AG09319 (cell line): Measurements from ENCODE around the gene SLC39A9.

ENCODE experiments used
- DNase-seq: peaks from one replicate; pipeline ENCODE4 v3.0.0-alpha.2; 2010; ENCODE audit warnings: low read depth; ENCODE audit errors: extremely low read depth
- CTCF ChIP-seq: IDR thresholded peaks from 2 replicates; pipeline ENCODE4 v1.5.1; 2011; ENCODE audit warnings: low read depth, mild to moderate bottlenecking, inconsistent platforms, low read length, moderate library complexity

Gene SLC39A9

GRCh38 chr14:69460093-69460701 is 61.7 kb downstream of the SLC39A9 start:
- TF ChIP-seq CTCF = peak; percentile 82
- DNase-seq = peak; percentile 69

- TF ChIP-seq CTCF = no peak
- DNase-seq = no peak
Measured at GRCh38 chr14:69464379-69464778, 65.9 kb downstream of the SLC39A9 start.

GRCh38 chr14:69464829-69465228 is 66.3 kb downstream of the SLC39A9 start:
- no peak for TF ChIP-seq CTCF
- DNase-seq = peak; percentile 79

- TF ChIP-seq CTCF = no peak
- no peak for DNase-seq
Measured at GRCh38 chr14:69468949-69469348, 70.5 kb downstream of the SLC39A9 start.

GRCh38 chr14:69471436-69471835 is 72.9 kb downstream of the SLC39A9 start:
- DNase-seq = no peak
- no peak for TF ChIP-seq CTCF

GRCh38 chr14:69471916-69472315 is 73.4 kb downstream of the SLC39A9 start:
- no peak for TF ChIP-seq CTCF
- DNase-seq = no peak

- no peak for TF ChIP-seq CTCF
- no peak for DNase-seq
Measured at GRCh38 chr14:69473260-69473659, 74.8 kb downstream of the SLC39A9 start.
